Activated CD8-positive, alpha-beta T cell treated with anti-CD3 and anti-CD28 coated beads, Interleukin-2, amount 10 ng/mL, durations not matched to agents 7 days and 5 days (primary cell): ENCODE data around the gene ATP6V0A1. TPM values are rescaled to one million over a fixed set of nuclear protein-coding genes. Genes with fewer than 3 reads are reported as not detected.
"Not testable (repeated sequence)": the region's sequence is repeated elsewhere in the genome, so short reads cannot be mapped to it uniquely, and the experiment has no call there.

Source experiments
- ATAC-seq: fragments of 150-1000 bp; cut with Tn5 transposase; one replicate; pipeline ENCODE4 v1.10.0; 2021; ENCODE audit warnings: moderate library complexity
- CTCF ChIA-PET: fragments of 350-600 bp; sonication (Branson Sonifier 250); formaldehyde crosslinking; loops from one replicate; lab custom pipeline; 2021; ENCODE audit warnings: antibody characterized with exemption; lab: Charles Lee
- POLR2A ChIA-PET: fragments of 350-600 bp; sonication (Branson Sonifier 250); formaldehyde crosslinking; loops from one replicate; lab custom pipeline; 2021; ENCODE audit warnings: antibody characterized with exemption; lab: Charles Lee
- DNase-seq: peaks from one replicate; pipeline ENCODE4 v3.0.0-alpha.2; 2020
- H3K27ac Mint-ChIP-seq: one replicate; pipeline ENCODE4 v1.8.0; 2021; ENCODE audit warnings: mild to moderate bottlenecking, mixed read lengths
- H3K27me3 Mint-ChIP-seq: one replicate; pipeline ENCODE4 v1.8.0; 2021; ENCODE audit warnings: low read depth, mixed read lengths
- H3K36me3 Mint-ChIP-seq: one replicate; pipeline ENCODE4 v1.8.0; 2021; ENCODE audit warnings: low read depth, mixed read lengths
- H3K4me1 Mint-ChIP-seq: one replicate; pipeline ENCODE4 v1.8.0; 2021; ENCODE audit warnings: low read depth, mixed read lengths
- H3K4me3 Mint-ChIP-seq: one replicate; pipeline ENCODE4 v1.8.0; 2021; ENCODE audit warnings: mild to moderate bottlenecking, mixed read lengths
- H3K9me3 Mint-ChIP-seq: one replicate; pipeline ENCODE4 v1.8.0; 2022; ENCODE audit warnings: mixed read lengths; ENCODE audit not compliant: insufficient read depth
- total RNA-seq, 2 experiments: library from RNA; stranded (reverse); gene quantifications; one replicate each; pipeline ENCODE4 v1.2.3, GENCODE V29; 2021

Gene ATP6V0A1
- 1 to 10 TPM; 2.1 to 2.2 TPM for total RNA-seq

DNA sequence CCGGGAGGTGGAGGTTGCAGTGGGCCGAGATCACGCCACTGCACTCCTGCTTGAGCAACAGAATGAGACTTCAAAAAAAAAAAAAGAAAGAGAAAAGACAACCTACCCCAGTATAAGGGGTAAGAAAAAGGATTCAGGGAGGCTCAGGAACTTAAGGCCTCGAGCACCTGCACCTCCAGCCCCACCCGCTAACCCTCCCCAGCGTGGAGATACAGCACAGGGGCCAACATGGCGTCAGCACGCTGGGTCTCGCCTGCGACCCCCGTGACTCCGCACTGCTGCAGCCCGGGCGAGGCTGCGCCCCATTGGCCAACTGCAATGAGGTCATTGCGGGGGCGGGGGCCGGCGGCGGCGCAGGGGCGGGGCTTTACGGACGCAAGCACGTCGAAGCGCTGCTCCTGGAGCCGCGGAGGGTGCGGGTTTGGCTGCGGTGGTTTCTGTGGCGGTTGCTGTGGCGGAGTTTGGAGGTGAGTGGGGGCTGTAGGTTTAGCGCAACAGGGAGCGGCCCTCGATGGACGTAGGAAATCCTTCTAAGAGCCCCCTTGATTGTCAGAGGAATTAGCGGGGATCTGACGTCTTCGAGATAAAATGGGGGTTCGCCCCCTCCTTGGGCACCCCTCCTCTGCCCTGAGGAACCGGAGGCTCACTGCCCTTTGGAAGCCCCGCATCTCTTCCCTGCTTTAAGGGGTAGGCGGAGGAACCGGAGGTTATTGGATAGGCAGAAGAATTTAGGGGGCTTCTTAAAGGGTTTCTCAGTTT, at the start of gene ATP6V0A1:
ATP6V0A1 (plus strand) TSS at position 382 of the 759 bp plus-strand sequence. CDS start 2,017 bp downstream, outside the sequence.
- CTCF ChIA-PET = interaction anchor here (2.6 kb wide), 1 partner anchor 53 kb away, joined by 8 read pairs; no protein-coding TSS in a partner anchor
- H3K27me3 Mint-ChIP-seq = peaks cover 16% of the 10 kb centered on the region
- H3K4me3 Mint-ChIP-seq = peak within 1 kb of the TSS; percentile 79
- H3K36me3 Mint-ChIP-seq = no peaks in the 10 kb centered on the region
- H3K27ac Mint-ChIP-seq = peak within 1 kb of the TSS; percentile 66
- POLR2A ChIA-PET = interaction anchor here (0.9 kb wide), 1 partner anchor 32 kb away, joined by 7 read pairs; no protein-coding TSS in a partner anchor
- ATAC-seq (peak; percentile 88), DNase-seq (peak; percentile 91)
- H3K9me3 Mint-ChIP-seq = no peaks in the 10 kb centered on the region
- H3K4me1 Mint-ChIP-seq = peaks cover 41% of the 10 kb centered on the region

GRCh38 chr17:42409523-42410318, 49.0 kb upstream of the ATP6V0A1 start:
- H3K9me3 Mint-ChIP-seq = no peaks in the 10 kb centered on the region
- H3K27me3 Mint-ChIP-seq = no peaks in the 10 kb centered on the region
- DNase-seq = no peak
- ChIA-PET POLR2A (interaction anchor here (1.0 kb wide), 1 partner anchor 130 kb away, joined by 3 read pairs; no protein-coding TSS in a partner anchor), CTCF (interaction anchor here (0.9 to 17.8 kb wide), 6 partner anchors 11 to 145 kb away, joined by 3 to 666 read pairs (median 8); no protein-coding TSS in a partner anchor)
- no peaks in the 10 kb centered on the region for H3K36me3 Mint-ChIP-seq
- no peak overlapping the region for H3K4me3 Mint-ChIP-seq
- no peak for ATAC-seq
- peak overlapping the region; percentile 21 for H3K27ac Mint-ChIP-seq
- peaks cover 17% of the 10 kb centered on the region for H3K4me1 Mint-ChIP-seq

DNA sequence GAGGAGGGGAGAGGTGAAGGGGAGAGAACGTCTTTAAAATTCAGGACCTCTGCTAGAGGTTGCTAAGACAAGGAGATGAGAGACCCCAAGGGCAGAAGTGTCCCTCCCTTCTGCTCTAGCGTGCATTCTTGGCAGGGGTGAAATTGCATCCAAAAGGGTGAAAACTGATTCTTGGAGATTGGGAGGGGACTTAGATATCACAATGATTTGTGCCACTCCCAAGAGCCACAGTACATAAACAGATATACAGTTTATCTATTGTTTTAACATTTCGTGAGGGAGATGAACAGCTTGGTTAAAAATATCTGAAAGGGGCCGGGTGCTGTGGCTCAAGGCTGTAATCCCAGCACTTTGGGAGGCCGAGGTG, 48.4 kb upstream of the ATP6V0A1 start:
- CTCF ChIA-PET = interaction anchor here (1.3 to 17.8 kb wide), 5 partner anchors 29 to 145 kb away, joined by 3 to 666 read pairs (median 12); no protein-coding TSS in a partner anchor
- Mint-ChIP-seq H3K27ac (peak overlapping the region; percentile 21), H3K9me3 (no peaks in the 10 kb centered on the region), H3K4me3 (no peak overlapping the region), H3K36me3 (no peaks in the 10 kb centered on the region), H3K27me3 (no peaks in the 10 kb centered on the region), H3K4me1 (peaks cover 22% of the 10 kb centered on the region)
- DNase-seq (no peak), ATAC-seq (no peak)
- POLR2A ChIA-PET = interaction anchor here (1.0 kb wide), 1 partner anchor 130 kb away, joined by 3 read pairs; no protein-coding TSS in a partner anchor

GRCh38 chr17:42411361-42411760, 47.3 kb upstream of the ATP6V0A1 start:
- Mint-ChIP-seq H3K4me1 (peaks cover 20% of the 10 kb centered on the region), H3K27ac (no peak overlapping the region), H3K36me3 (no peaks in the 10 kb centered on the region), H3K9me3 (no peaks in the 10 kb centered on the region), H3K27me3 (peaks cover 3% of the 10 kb centered on the region), H3K4me3 (no peak overlapping the region)
- ChIA-PET POLR2A (no interaction called here), CTCF (interaction anchor here (0.8 to 17.8 kb wide), 3 partner anchors 9 to 116 kb away, joined by 3 to 666 read pairs (median 12); no protein-coding TSS in a partner anchor)
- ATAC-seq (no peak), DNase-seq (no peak)

DNA sequence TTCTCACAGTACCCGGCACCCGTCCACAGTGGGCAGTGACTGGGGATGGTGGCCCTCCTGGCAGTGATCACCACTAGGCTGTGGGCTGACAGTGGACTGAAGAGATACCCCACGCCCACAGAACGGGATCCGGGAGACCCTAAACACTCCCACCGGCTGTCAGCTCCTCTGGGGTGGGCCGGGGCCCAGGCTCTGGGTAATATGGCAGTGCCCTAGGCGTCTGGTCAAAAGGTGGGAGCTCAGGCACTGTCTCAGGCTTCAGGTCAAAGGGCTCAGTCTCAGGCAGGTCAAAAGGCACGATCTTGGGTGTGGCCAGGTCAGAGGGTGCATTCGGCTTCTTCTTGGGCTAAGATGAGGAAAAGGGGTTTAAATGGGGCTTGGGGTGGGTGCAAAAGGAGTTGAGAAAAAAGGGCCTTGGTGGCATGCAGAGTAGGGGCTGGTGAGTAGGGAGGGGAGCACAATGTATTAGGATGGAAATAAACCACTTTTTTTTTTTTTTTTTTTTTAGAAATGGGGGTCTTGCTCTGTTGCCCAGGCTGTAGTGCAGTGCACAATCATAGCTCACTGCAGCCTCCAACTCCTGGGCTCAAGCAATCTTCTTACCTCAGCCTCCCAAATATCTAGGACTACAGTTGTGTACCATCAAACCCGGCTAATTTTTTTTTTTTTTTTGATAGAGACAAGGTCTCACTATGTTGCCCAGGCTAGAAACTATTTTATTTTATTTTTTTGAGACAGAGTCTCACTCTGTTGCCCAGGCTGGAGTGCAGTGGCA, 46.6 kb upstream of the ATP6V0A1 start:
- ChIA-PET POLR2A (no interaction called here), CTCF (interaction anchor here (0.8 to 17.8 kb wide), 5 partner anchors 9 to 115 kb away, joined by 3 to 666 read pairs (median 12); partner anchors contain the start of gene CAVIN1)
- no peak for ATAC-seq
- Mint-ChIP-seq H3K4me3 (no peak overlapping the region), H3K4me1 (peaks cover 17% of the 10 kb centered on the region), H3K9me3 (no peaks in the 10 kb centered on the region), H3K27ac (no peak overlapping the region), H3K27me3 (peaks cover 5% of the 10 kb centered on the region), H3K36me3 (no peaks in the 10 kb centered on the region)
- no peak for DNase-seq

- no peak overlapping the region for H3K27ac Mint-ChIP-seq
- CTCF ChIA-PET = interaction anchor here (1.4 to 3.3 kb wide), 5 partner anchors 7 to 114 kb away, joined by 4 to 20 read pairs (median 10); partner anchors contain the start of gene CAVIN1
- H3K9me3 Mint-ChIP-seq = no peaks in the 10 kb centered on the region
- ATAC-seq (no peak), DNase-seq (no peak)
- peaks cover 5% of the 10 kb centered on the region for H3K27me3 Mint-ChIP-seq
- POLR2A ChIA-PET = interaction anchor here (0.6 kb wide), 1 partner anchor 107 kb away, joined by 3 read pairs; no protein-coding TSS in a partner anchor
- H3K36me3 Mint-ChIP-seq = no peaks in the 10 kb centered on the region
- H3K4me1 Mint-ChIP-seq = peaks cover 12% of the 10 kb centered on the region
- no peak overlapping the region for H3K4me3 Mint-ChIP-seq
These were observed 45.1 kb upstream of the ATP6V0A1 start for GRCh38 chr17:42413464-42414040.

GRCh38 chr17:42414704-42415409, 43.8 kb upstream of the ATP6V0A1 start:
- H3K27me3 Mint-ChIP-seq = peaks cover 10% of the 10 kb centered on the region
- no peaks in the 10 kb centered on the region for H3K9me3 Mint-ChIP-seq
- H3K36me3 Mint-ChIP-seq = no peaks in the 10 kb centered on the region
- H3K4me1 Mint-ChIP-seq = peaks cover 12% of the 10 kb centered on the region
- peak overlapping the region; percentile 53 for H3K27ac Mint-ChIP-seq
- no peak overlapping the region for H3K4me3 Mint-ChIP-seq
- POLR2A ChIA-PET = no interaction called here
- peak; percentile 69 for ATAC-seq
- peak; percentile 62 for DNase-seq
- CTCF ChIA-PET = interaction anchor here (0.5 to 3.3 kb wide), 12 partner anchors 9 to 121 kb away, joined by 3 to 20 read pairs (median 5); no protein-coding TSS in a partner anchor

- H3K36me3 Mint-ChIP-seq, H3K9me3 Mint-ChIP-seq, DNase-seq, CTCF ChIA-PET, ATAC-seq, H3K4me3 Mint-ChIP-seq, POLR2A ChIA-PET, H3K27ac Mint-ChIP-seq: not testable (repeated sequence)
- Mint-ChIP-seq H3K4me1 (peaks cover 21% of the 10 kb centered on the region), H3K27me3 (peaks cover 36% of the 10 kb centered on the region)
These were observed 40.7 kb upstream of the ATP6V0A1 start for GRCh38 chr17:42417981-42418380.

- peak overlapping the region; percentile 46 for H3K4me3 Mint-ChIP-seq
- no peak for ATAC-seq
- POLR2A ChIA-PET = no interaction called here
These were observed 37.6 kb upstream of the ATP6V0A1 start for GRCh38 chr17:42421136-42421506.

More at GRCh38 chr17:42421136-42421506, 37.6 kb upstream of the ATP6V0A1 start:
- Mint-ChIP-seq H3K9me3 (no peaks in the 10 kb centered on the region), H3K36me3 (no peaks in the 10 kb centered on the region), H3K27me3 (peaks cover 51% of the 10 kb centered on the region), H3K4me1 (peaks cover 14% of the 10 kb centered on the region), H3K27ac (no peak overlapping the region)
- DNase-seq = no peak
- CTCF ChIA-PET = interaction anchor here (0.7 to 2.1 kb wide), 6 partner anchors 15 to 99 kb away, joined by 3 to 11 read pairs (median 3); no protein-coding TSS in a partner anchor
